Right cardiac atrium (tissue), 5 donors: ENCODE measurements around the gene INPP5D. TPM values are rescaled to one million over a fixed set of nuclear protein-coding genes. Genes with fewer than 3 reads are reported as not detected.

Source experiments
- ATAC-seq, 2 donors: fragments of 200-7000 bp; cut with Tn5 transposase; one replicate each; pipeline versions ENCODE4 v1.8.0 to v1.9.1; 2020; ENCODE audit warnings: moderate library complexity in 2 of 2, mild to moderate bottlenecking in 1 of 2
- DNase-seq, 3 donors: peaks; one replicate each; pipeline ENCODE4 v3.0.0-alpha.2; 2020
- H3K27ac ChIP-seq: one replicate; pipeline ENCODE4 v1.5.1; 2013; ENCODE audit warnings: mild to moderate bottlenecking, low read length, control low read depth, moderate library complexity
- H3K27me3 ChIP-seq: one replicate; pipeline ENCODE4 v1.6.1; 2013; ENCODE audit not compliant: control insufficient read depth, insufficient read depth
- H3K4me1 ChIP-seq: one replicate; pipeline ENCODE4 v1.6.1; 2013; ENCODE audit warnings: low read length; ENCODE audit not compliant: control insufficient read depth, insufficient read depth
- H3K4me3 ChIP-seq: one replicate; pipeline ENCODE4 v1.5.1; 2013; ENCODE audit warnings: low read length, control low read depth
- H3K9me3 ChIP-seq: one replicate; pipeline ENCODE4 v1.6.1; 2013; ENCODE audit warnings: low read length; ENCODE audit not compliant: control insufficient read depth
- WGBS: extraction: QIAGEN DNeasy Blood & Tissue Kit; methylation state at CpG from one replicate; pipeline ENCODE4 v1.1.7; 2013; 5-methylcytosine and 5-hydroxymethylcytosine counted together
- intact Hi-C, 4 donors: fragments of 100-400 bp; cut with DNase I; formaldehyde crosslinking; loops; one replicate each; pipeline versions ENCODE4 v1.11.0 to v1.14.0; 2022 to 2023
- polyA plus RNA-seq: library from polyadenylated mRNA; stranded (reverse); fragments of 200-250 nt; gene quantifications from one replicate; pipeline ENCODE4 v1.2.3, GENCODE V29; 2013
- total RNA-seq, 4 donors: library from RNA; stranded (reverse); fragmentation: NEBNext Ultra II Directional; extraction: Animal tissue kit (Norgen Biotek cat#: 25700); gene quantifications; one replicate each; pipeline ENCODE4 v1.2.1, GENCODE V29; 2021
- donor health status: healthy with polysubstance abuse.
- donor health status: DM: no; HTN: yes; CAD: no.
- donor health status: DM: no; HTN: no; CAD: no.
- donor health status: DM: no; HTN: yes; CAD: no; lungs with severe emphysema.
- donor health status: DM: yes; HTN: yes; CAD: no.

The INPP5D gene
- total and polyA plus RNA-seq, 5 donors, result 3.6 to 7.8 (median 6.9) TPM

DNA sequence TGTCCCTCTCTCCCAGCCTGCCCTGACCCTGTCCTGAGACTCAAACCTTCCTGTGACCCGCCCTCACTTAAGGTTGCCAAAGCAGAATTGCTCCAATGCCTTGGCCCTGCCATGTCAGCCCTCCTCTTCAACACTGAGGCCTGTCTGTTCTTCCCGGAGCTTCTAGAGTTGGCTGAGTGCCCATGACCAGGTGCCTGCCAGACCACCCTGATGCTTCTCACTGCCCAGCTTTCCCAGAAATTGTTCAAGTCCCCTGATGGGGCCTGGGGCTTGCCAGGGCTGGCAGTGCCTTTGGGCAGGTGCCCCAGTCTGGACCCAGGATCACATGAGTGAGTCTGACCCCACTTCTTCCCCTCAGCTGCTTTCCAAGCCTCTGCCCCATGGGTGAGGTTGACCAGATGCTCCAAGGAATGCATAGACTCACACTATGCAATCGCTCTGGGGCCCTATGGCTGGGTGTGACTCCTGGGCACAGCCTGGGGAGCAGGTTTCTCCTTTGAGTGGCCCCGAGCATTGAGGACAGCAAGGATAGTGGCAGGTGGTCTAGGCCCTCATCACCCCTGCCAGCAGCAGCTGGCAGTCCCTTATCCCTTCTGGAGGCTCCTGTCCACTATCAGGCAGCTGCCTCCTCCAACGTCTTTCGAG is 3.1 kb upstream of the INPP5D start:
- peak in 1 of 3 donors; percentile 40 for DNase-seq
- Histone ChIP-seq H3K4me1 (peaks cover 1% of the 10 kb centered on the region), H3K27me3 (no peaks in the 10 kb centered on the region), H3K4me3 (no peak overlapping the region), H3K9me3 (no peaks in the 10 kb centered on the region), H3K27ac (no peak overlapping the region)
- WGBS, result 78% methylated on average over 6 of the region's 6 CpGs
- ATAC-seq, result no peak
- intact Hi-C loops, result loop anchor here in 1 of 4 donors (10.0 kb wide), 1 partner anchor 202 kb away; no protein-coding TSS in a partner anchor

DNA sequence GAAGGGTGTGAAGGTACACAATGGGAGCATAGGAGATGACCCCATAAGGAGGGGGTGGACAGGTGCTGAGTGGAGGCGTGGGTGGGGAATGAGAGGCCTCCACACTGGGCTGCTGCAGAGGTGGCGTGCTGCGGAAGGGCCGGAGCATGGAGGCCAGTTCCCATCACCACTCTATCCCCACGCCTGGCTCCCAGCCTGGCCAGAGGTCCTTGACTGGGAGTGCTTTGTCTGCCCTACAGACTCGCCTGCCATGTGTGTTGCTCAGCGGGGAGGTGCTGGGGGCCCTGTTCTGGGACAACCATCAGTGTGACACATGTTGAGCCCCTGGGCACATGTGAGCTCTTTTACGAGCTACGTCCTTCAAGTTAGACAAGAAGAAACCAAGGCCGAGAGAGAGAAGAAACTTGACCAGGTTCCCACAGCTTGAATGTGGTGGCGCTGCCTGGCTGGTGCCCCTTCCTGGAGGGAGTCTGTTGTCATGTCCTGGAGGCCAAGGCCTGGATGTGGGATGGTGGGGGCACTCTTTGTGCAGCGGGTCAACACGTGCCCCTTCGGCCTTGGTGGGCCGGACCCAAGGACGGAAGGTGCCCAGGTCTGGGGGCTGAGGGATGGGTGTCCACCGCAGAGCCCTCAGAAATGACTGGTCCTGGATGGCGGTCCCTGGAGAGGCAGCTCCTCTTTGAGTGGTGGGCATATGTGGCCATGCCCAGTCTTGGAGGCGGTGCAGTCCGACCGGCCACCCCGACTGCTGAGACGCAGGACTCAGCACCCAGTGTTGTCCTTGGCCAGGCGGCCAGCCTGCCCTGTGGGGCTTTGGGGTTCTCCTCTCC is 1.2 kb upstream of the INPP5D start:
- H3K9me3 ChIP-seq, result no peaks in the 10 kb centered on the region

DNA sequence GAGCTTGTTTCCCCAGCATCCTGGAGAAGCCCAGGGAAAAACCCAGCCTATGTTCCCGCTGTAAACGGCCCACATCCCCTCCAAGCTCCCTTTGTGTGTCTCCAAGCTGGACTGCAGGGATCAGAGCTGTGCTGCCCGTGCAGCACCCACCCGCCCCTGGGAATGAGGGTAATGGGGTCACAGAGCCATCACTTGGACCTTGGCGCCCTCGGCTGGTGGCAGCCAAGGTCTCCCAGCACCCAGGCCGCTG is 670 bp upstream of the INPP5D start:
- H3K4me3 ChIP-seq, result no peak overlapping the region
- DNase-seq (peak in 1 of 3 donors; percentile 60), ATAC-seq (no peak)
- no peaks in the 10 kb centered on the region for H3K27me3 ChIP-seq
- 68% methylated on average over 7 of the region's 7 CpGs for WGBS
- peak overlapping the region; percentile 89 for H3K27ac ChIP-seq
- H3K9me3 ChIP-seq, result no peaks in the 10 kb centered on the region
- peaks cover 4% of the 10 kb centered on the region for H3K4me1 ChIP-seq
- intact Hi-C loops, result loop anchor here in 1 of 4 donors (10.0 kb wide), 1 partner anchor 205 kb away; no protein-coding TSS in a partner anchor

More for the DNA sequence above, 1.2 kb upstream of the INPP5D start:
- H3K27me3 ChIP-seq, result no peaks in the 10 kb centered on the region
- intact Hi-C loops, result loop anchor here in 1 of 4 donors (10.0 kb wide), 1 partner anchor 204 kb away; no protein-coding TSS in a partner anchor
- 94% methylated on average over 24 of the region's 24 CpGs for WGBS
- H3K4me1 ChIP-seq, result peaks cover 2% of the 10 kb centered on the region
- no peak overlapping the region for H3K27ac ChIP-seq
- ATAC-seq, result no peak
- H3K4me3 ChIP-seq, result no peak overlapping the region
- DNase-seq, result peak in 1 of 3 donors; percentile 54

DNA sequence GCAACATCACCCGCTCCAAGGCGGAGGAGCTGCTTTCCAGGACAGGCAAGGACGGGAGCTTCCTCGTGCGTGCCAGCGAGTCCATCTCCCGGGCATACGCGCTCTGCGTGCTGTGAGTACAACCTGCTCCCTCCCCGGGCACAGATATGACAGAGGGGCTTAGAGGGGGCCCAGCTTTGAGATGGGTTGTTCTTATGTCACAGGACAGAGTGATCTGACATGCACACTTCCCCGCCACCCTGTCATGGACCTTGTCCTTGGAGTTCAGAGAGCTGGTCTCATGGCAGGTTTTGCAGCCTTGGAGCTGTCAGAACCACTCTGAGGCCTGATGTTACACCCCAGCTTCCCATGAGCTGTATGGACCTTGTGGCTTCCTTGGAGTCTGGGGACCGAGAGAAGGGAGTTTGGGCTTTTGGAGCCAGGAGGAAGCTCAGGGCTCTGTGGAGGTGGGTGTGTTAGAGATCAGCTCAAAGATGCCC is 398 bp downstream of the INPP5D start:
- Histone ChIP-seq H3K4me1 (peaks cover 4% of the 10 kb centered on the region), H3K4me3 (peak overlapping the region; percentile 54), H3K27ac (peak overlapping the region; percentile 88), H3K27me3 (no peaks in the 10 kb centered on the region), H3K9me3 (no peaks in the 10 kb centered on the region)
- WGBS, result 67% methylated on average over 13 of the region's 13 CpGs
- DNase-seq (no peak), ATAC-seq (peak in 1 of 2 donors; percentile 2)
- intact Hi-C loops, result no loop called here

DNA sequence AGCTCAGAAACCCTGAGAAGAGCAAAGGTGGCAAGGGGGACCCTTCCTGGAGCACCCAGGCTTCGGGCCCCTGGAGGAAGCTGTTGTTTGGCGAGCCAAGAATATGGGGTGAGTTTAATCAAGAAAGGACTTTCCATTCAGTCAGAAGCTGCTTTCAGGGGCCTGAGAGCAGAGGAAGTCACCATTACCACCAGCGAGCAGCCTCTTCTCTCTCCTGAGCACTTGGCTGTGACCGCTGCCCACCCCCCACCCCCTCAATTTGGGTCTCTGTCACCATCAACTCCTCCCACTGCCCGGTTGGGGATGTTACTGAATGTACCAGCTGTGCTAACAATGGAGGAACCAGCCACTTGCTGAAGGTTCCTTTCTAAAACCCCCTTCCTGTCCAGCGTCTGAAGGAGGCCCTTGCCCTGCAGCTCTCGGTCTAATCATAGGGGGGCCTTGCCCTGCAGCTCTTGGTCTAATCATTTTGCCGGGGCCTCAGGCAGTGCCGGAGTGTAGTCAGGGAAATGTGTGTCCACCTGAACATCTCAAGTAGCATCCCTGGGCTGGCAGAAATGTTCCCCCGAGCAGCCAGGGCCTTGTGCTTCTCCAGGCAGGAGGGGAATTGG is 943 bp downstream of the INPP5D start:
- Histone ChIP-seq H3K9me3 (no peaks in the 10 kb centered on the region), H3K4me3 (peak overlapping the region; percentile 54), H3K27me3 (no peaks in the 10 kb centered on the region), H3K4me1 (peaks cover 4% of the 10 kb centered on the region), H3K27ac (peak overlapping the region; percentile 32)
- ATAC-seq (no peak), DNase-seq (no peak)
- WGBS, result 57% methylated on average over 10 of the region's 10 CpGs
- intact Hi-C loops, result no loop called here

DNA sequence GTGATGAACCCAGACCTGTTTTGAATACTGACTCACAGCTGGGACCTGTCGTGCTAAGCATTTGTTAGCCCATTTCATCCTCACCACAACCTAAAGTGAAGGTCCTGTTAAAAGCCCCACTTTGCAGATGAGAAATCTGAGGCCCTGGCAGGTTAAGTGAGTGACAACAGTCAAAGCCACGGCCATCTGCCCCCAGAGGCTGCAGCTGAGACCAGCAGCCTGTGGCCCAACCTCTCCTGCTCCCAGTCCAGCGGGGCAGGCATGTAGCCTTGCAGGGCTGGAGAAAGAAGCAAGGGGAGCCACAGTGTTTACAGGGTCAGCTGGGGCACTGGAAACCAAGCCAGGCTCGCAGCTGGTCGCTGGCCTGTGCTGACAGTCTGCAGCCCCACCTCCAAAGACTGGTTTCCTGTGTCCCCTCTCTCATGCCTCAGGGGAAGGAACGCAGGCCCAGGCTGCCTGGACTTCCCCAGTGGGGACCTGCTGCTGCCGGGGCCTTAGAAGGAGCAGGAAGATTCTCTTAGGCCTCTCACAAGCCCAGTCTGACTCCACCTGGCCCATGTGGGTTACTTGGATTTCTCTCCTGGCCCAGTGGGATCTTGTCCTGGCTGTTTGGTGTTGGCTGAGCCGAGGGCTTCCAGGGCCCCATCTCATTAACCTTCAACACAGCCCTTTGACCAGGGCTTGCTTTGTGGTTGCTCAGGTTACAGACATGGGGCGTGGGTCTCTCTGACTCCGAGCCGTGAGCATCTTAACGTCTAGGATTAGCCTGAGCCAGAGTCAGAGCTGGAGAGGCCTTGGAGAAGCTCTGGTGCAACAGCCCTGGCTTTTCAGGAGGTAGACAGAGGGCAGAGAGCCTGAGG is 1.7 kb downstream of the INPP5D start:
- no peaks in the 10 kb centered on the region for H3K27me3 ChIP-seq
- 29% methylated on average over 12 of the region's 12 CpGs for WGBS
- peak; percentile 59 to 61 for ATAC-seq
- peak overlapping the region; percentile 36 for H3K27ac ChIP-seq
- H3K4me1 ChIP-seq, result peaks cover 4% of the 10 kb centered on the region
- H3K9me3 ChIP-seq, result no peaks in the 10 kb centered on the region
- peak; percentile 58 to 86 (median 84) for DNase-seq
- intact Hi-C loops, result no loop called here
- H3K4me3 ChIP-seq, result peak overlapping the region; percentile 54

DNA sequence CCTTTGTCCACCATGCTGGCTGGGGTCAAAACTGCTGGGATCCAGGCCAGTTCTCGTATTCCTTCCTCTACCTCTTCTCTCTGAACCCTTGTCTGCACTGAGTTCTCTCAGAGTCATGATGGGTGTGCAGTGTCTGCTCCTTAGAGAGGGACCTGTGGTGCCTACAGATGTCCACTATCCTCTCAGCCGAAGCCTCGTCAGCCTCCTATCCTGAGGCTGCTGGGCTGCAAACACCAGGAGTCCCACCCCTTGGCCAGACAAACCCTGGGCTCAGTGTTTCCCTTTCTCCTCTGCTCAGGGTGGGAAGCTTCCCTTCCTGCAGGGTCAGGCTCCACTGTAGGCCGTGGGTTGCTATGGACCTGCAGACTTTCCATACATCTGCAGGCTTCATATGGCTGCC is 2.3 kb downstream of the INPP5D start:
- intact Hi-C loops, result no loop called here
- ATAC-seq (peak; percentile 18 to 28), DNase-seq (peak in 2 of 3 donors; percentile 53 to 62)
- WGBS, result 51% methylated on average over 4 of the region's 4 CpGs
- Histone ChIP-seq H3K27ac (no peak overlapping the region), H3K4me1 (peaks cover 4% of the 10 kb centered on the region), H3K27me3 (no peaks in the 10 kb centered on the region), H3K9me3 (no peaks in the 10 kb centered on the region), H3K4me3 (no peak overlapping the region)

DNA sequence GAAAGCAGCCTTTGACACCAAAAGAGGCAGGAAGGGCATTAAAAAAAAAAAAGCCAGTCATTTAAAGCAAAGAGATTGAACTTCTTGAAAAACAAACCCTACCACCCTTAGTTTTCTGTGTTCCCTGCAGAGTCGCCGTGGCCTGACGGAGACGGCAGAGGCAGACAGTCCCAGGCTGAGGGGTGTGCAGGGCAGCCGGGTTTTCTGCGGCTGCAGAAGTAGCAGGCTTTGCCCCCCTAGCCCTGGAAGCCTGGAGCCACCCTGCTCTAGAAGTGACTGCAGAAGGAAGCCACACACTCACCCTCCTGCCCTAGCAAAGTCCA is 2.8 kb downstream of the INPP5D start:
- peaks cover 4% of the 10 kb centered on the region for H3K4me1 ChIP-seq
- DNase-seq, result no peak
- 88% methylated on average over 6 of the region's 6 CpGs for WGBS

DNA sequence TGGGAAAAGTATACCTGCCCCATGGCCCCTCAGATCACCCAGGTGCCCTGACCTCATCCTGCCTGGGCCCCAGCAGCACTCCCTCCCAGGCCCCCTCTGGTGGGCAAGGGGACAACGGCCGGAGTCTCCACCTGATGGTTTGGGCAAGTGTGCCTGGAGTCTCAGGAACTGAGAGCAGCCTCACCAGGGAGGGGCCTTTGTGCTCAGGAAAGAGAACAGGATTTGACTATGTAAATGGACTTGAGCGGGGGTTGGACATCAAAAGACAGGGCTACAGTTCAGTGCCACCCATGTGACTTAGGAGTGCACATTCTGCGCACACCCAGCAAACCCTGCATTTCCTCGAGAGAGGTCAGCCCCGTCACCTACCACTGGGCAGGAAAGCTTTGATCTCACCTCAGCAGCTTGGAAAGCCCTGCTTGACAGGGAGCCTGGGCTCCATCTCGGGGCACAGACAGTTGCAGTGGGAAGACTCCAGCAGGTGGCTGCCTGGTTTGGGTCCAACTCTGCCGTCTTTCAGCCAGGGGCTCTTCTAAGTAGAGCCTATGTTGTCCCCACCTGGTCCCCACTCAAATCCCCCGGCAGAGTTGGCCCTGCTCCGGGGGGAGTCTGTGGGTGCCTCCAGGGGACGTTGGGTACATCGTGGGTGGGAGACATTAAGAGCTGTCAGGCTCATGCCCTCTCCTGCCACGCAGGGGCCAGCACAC is 3.3 kb downstream of the INPP5D start:
- intact Hi-C loops, result no loop called here
- DNase-seq (peak in 1 of 3 donors; percentile 49), ATAC-seq (no peak)
- no peak overlapping the region for H3K4me3 ChIP-seq
- H3K27ac ChIP-seq, result no peak overlapping the region
- 75% methylated on average over 13 of the region's 13 CpGs for WGBS
- H3K4me1 ChIP-seq, result peaks cover 4% of the 10 kb centered on the region
- H3K27me3 ChIP-seq, result no peaks in the 10 kb centered on the region
- H3K9me3 ChIP-seq, result no peaks in the 10 kb centered on the region

More for the DNA sequence above, 2.8 kb downstream of the INPP5D start:
- Histone ChIP-seq H3K9me3 (no peaks in the 10 kb centered on the region), H3K27me3 (no peaks in the 10 kb centered on the region), H3K4me3 (no peak overlapping the region), H3K27ac (no peak overlapping the region)
- ATAC-seq, result no peak
- intact Hi-C loops, result no loop called here

DNA sequence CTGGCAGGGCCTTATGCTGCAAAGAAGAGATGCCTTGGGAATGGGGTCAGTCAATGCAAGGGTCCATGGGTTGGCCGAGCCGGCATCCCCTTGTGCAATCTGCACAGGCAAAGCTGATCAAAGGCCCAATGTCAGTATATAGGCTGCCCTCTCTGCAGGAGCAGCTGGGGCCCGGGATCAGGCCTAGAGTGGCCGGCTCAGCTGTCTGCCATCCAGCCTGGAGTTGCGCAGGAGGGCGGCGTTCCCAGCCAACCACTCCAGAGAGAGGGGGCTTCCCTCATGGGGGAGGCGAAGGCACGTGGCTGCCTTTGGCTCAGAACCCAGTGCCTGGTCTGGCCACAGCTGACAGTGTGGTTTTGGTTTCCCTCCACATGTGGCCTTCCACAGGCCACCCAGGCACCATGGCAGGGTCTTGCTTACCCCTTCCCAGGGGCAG is 3.9 kb downstream of the INPP5D start:
- intact Hi-C loops, result no loop called here
- 84% methylated on average over 9 of the region's 9 CpGs for WGBS
- DNase-seq, result peak in 1 of 3 donors; percentile 52
- no peaks in the 10 kb centered on the region for H3K9me3 ChIP-seq
- no peak overlapping the region for H3K4me3 ChIP-seq
- ATAC-seq, result no peak
- H3K27ac ChIP-seq, result no peak overlapping the region
- no peaks in the 10 kb centered on the region for H3K27me3 ChIP-seq
- H3K4me1 ChIP-seq, result peaks cover 4% of the 10 kb centered on the region
